GM10266 (cell line): ENCODE results near the gene OTUD3.
"Not testable (repeated sequence)": the region's sequence is repeated elsewhere in the genome, so short reads cannot be mapped to it uniquely, and the experiment has no call there.

ENCODE experiments used
- DNase-seq: peaks from one replicate; pipeline ENCODE4 v3.0.0; 2012; ENCODE audit errors: extremely low spot score
- CTCF ChIP-seq: IDR thresholded peaks from 2 replicates; pipeline ENCODE4 v1.5.1; 2012; ENCODE audit warnings: mild to moderate bottlenecking, low read depth; ENCODE audit not compliant: control insufficient read depth, insufficient read depth; ENCODE audit errors: missing control alignments

OTUD3 gene

GRCh38 chr1:19860418-19860817, 21.8 kb upstream of the OTUD3 start:
- TF ChIP-seq CTCF: no peak

GRCh38 chr1:19861034-19861433, 21.2 kb upstream of the OTUD3 start:
- DNase-seq: no peak
- TF ChIP-seq CTCF: no peak

More at GRCh38 chr1:19860418-19860817, 21.8 kb upstream of the OTUD3 start:
- no peak for DNase-seq

GRCh38 chr1:19861842-19862530, 20.2 kb upstream of the OTUD3 start:
- no peak for DNase-seq
- no peak for TF ChIP-seq CTCF

- no peak for TF ChIP-seq CTCF
- no peak for DNase-seq
Measured at GRCh38 chr1:19862944-19863343, 19.3 kb upstream of the OTUD3 start.

- no peak for TF ChIP-seq CTCF
- no peak for DNase-seq
Measured at GRCh38 chr1:19864570-19865160, 17.5 kb upstream of the OTUD3 start.

- TF ChIP-seq CTCF: no peak
- no peak for DNase-seq
Measured at GRCh38 chr1:19866029-19866428, 16.2 kb upstream of the OTUD3 start.

- DNase-seq: no peak
- TF ChIP-seq CTCF: no peak
Measured at GRCh38 chr1:19866758-19867157, 15.4 kb upstream of the OTUD3 start.

- DNase-seq: not testable (repeated sequence)
Measured at GRCh38 chr1:19868575-19868974, 13.6 kb upstream of the OTUD3 start.

GRCh38 chr1:19869453-19869852, 12.7 kb upstream of the OTUD3 start:
- not testable (repeated sequence) for DNase-seq
